Neural cell (in vitro differentiated cells): ENCODE measurements around the gene LMO1. TPM values are rescaled to one million over a fixed set of nuclear protein-coding genes. Genes with fewer than 3 reads are reported as not detected.

Source experiments
- H2AFZ ChIP-seq: fragments of 200-600, 300-800 bp; sonication (generic), shearing (Covaris generic); 2 replicates; pipeline ENCODE4 v1.6.0; 2014; ENCODE audit warnings: low read depth, mild to moderate bottlenecking, antibody characterized with exemption, low read length, moderate library complexity
- H3F3A ChIP-seq: fragments of 200-600 bp; shearing (Covaris generic); 2 replicates; pipeline ENCODE4 v1.6.1; 2016; ENCODE audit warnings: mild to moderate bottlenecking, moderate library complexity, mixed read lengths, antibody characterized with exemption, low read length; ENCODE audit not compliant: insufficient read depth, poor library complexity, severe bottlenecking
- H3K27ac ChIP-seq: fragments of 200-600, 300-800 bp; sonication (generic), shearing (Covaris generic); 2 replicates; pipeline ENCODE4 v1.5.1; 2014; ENCODE audit warnings: mild to moderate bottlenecking, low read length, moderate library complexity
- H3K27me3 ChIP-seq: fragments of 300-800, 200-600 bp; sonication (generic), shearing (Covaris generic); 2 replicates; pipeline ENCODE4 v1.6.0; 2014; ENCODE audit warnings: mild to moderate bottlenecking, low read depth, low read length, moderate library complexity; ENCODE audit not compliant: insufficient read depth
- H3K36me3 ChIP-seq: fragments of 300-800, 200-600 bp; sonication (generic), shearing (Covaris generic); 2 replicates; pipeline ENCODE4 v1.5.1; 2014; ENCODE audit warnings: mild to moderate bottlenecking, antibody characterized with exemption, low read length, moderate library complexity; ENCODE audit not compliant: insufficient read depth
- H3K4me2 ChIP-seq: fragments of 300-800, 200-600 bp; sonication (generic), shearing (Covaris generic); 2 replicates; pipeline ENCODE4 v1.6.0; 2014; ENCODE audit warnings: mild to moderate bottlenecking, low read length
- H3K4me3 ChIP-seq: fragments of 300-800, 200-600 bp; sonication (generic), shearing (Covaris generic); 2 replicates; pipeline ENCODE4 v1.5.1; 2014; ENCODE audit warnings: mild to moderate bottlenecking, low read length, moderate library complexity
- H3K79me2 ChIP-seq: fragments of 200-600 bp; shearing (Covaris generic); replicated peaks from 2 replicates; pipeline ENCODE4 v1.6.0; 2014; ENCODE audit warnings: mild to moderate bottlenecking, low read length, moderate library complexity; ENCODE audit not compliant: insufficient read depth
- H3K9ac ChIP-seq: fragments of 300-800, 200-600 bp; sonication (generic), shearing (Covaris generic); 2 replicates; pipeline ENCODE4 v1.6.1; 2016; ENCODE audit warnings: mild to moderate bottlenecking, low read length, mixed read lengths
- H3K9me2 ChIP-seq: fragments of 200-600 bp; shearing (Covaris generic); 2 replicates; pipeline ENCODE4 v1.6.1; 2016; ENCODE audit warnings: mild to moderate bottlenecking, low read length, mixed read lengths; ENCODE audit not compliant: insufficient read depth
- H3K9me3 ChIP-seq: fragments of 200-600, 300-800 bp; sonication (generic), shearing (Covaris generic); 2 replicates; pipeline ENCODE4 v1.6.1; 2016; ENCODE audit warnings: mild to moderate bottlenecking, mixed run types, low read length, moderate library complexity, mixed read lengths
- H4K20me1 ChIP-seq: fragments of 200-600 bp; shearing (Covaris generic); 2 replicates; pipeline ENCODE4 v1.6.1; 2016; ENCODE audit warnings: mild to moderate bottlenecking, mixed run types; ENCODE audit not compliant: insufficient read depth
- CTCF ChIP-seq: fragments of 450-650 bp; IDR thresholded peaks from 2 replicates; pipeline ENCODE4 v1.5.1; 2014; ENCODE audit warnings: antibody characterized with exemption, mild to moderate bottlenecking, moderate library complexity; ENCODE audit not compliant: poor library complexity, severe bottlenecking
- EP300 ChIP-seq: fragments of 450-650 bp; conservative IDR thresholded peaks from 2 replicates; pipeline ENCODE4 v1.6.1; 2014; ENCODE audit warnings: antibody characterized with exemption, mild to moderate bottlenecking, moderate library complexity; ENCODE audit not compliant: poor library complexity, severe bottlenecking
- EZH2 ChIP-seq: fragments of 200-600, 300-800 bp; shearing (Covaris generic), sonication (generic); IDR thresholded peaks from 2 replicates; pipeline ENCODE4 v1.6.1; 2014; ENCODE audit warnings: antibody characterized with exemption, low read length, borderline replicate concordance, mild to moderate bottlenecking; ENCODE audit not compliant: insufficient read depth, poor library complexity, severe bottlenecking
- MXI1 ChIP-seq: fragments of 450-650 bp; conservative IDR thresholded peaks from 2 replicates; pipeline ENCODE4 v1.6.1; 2014; ENCODE audit warnings: antibody characterized with exemption, mild to moderate bottlenecking; ENCODE audit not compliant: poor library complexity, severe bottlenecking
- POLR2AphosphoS5 ChIP-seq: IDR thresholded peaks from 2 replicates; pipeline ENCODE4 v1.6.1; 2012
- RAD21 ChIP-seq: fragments of 450-650 bp; conservative IDR thresholded peaks from 2 replicates; pipeline ENCODE4 v1.6.1; 2014; ENCODE audit warnings: antibody characterized with exemption, mild to moderate bottlenecking, moderate library complexity
- REST ChIP-seq: IDR thresholded peaks from 2 replicates; pipeline ENCODE4 v1.6.1; 2012; ENCODE audit warnings: borderline replicate concordance
- SMC3 ChIP-seq: fragments of 450-650 bp; conservative IDR thresholded peaks from 2 replicates; pipeline ENCODE4 v1.6.1; 2014; ENCODE audit warnings: antibody characterized with exemption, mild to moderate bottlenecking, moderate library complexity; ENCODE audit not compliant: poor library complexity
- TAF1 ChIP-seq: IDR thresholded peaks from 2 replicates; pipeline ENCODE4 v1.6.1; 2012; ENCODE audit warnings: low read depth
- polyA plus RNA-seq: library from polyadenylated mRNA; depleted of rRNA; stranded (reverse); fragments of >200 nt; gene quantifications from 2 replicates; pipeline ENCODE4 v1.2.3, GENCODE V29; 2014

Gene LMO1
- polyA plus RNA-seq, 1 donor from 2014 or later, result 4.4 TPM

- H3K36me3 ChIP-seq, result no peaks in the 10 kb centered on the region
- no peak overlapping the region for H3K4me2 ChIP-seq
- H2AFZ ChIP-seq, result no peak overlapping the region
- H3K27ac ChIP-seq, result no peak overlapping the region
- peaks cover 8% of the 10 kb centered on the region for H3K79me2 ChIP-seq
- TF ChIP-seq CTCF (no peak), EZH2 (no peak), RAD21 (no peak), SMC3 (no peak), EP300 (no peak), MXI1 (no peak), POLR2AphosphoS5 (no peak), TAF1 (no peak), REST (no peak)
- H3K9ac ChIP-seq, result no peak overlapping the region
- no peaks in the 10 kb centered on the region for H4K20me1 ChIP-seq
- no peak overlapping the region for H3K4me3 ChIP-seq
- no peaks in the 10 kb centered on the region for H3K27me3 ChIP-seq
- H3K9me3 ChIP-seq, result no peaks in the 10 kb centered on the region
- no peaks in the 10 kb centered on the region for H3K9me2 ChIP-seq
- no peaks in the 10 kb centered on the region for H3F3A ChIP-seq
Observed at GRCh38 chr11:8234910-8235309, 28.8 kb downstream of the LMO1 start.

- H3K27ac ChIP-seq, result no peak overlapping the region
- no peak overlapping the region for H3K9ac ChIP-seq
- H3K4me2 ChIP-seq, result no peak overlapping the region
- peaks cover 8% of the 10 kb centered on the region for H3K79me2 ChIP-seq
- no peaks in the 10 kb centered on the region for H3K27me3 ChIP-seq
- H3K4me3 ChIP-seq, result no peak overlapping the region
- no peak overlapping the region for H2AFZ ChIP-seq
- H3K36me3 ChIP-seq, result no peaks in the 10 kb centered on the region
- H3K9me3 ChIP-seq, result no peaks in the 10 kb centered on the region
- no peaks in the 10 kb centered on the region for H4K20me1 ChIP-seq
- H3F3A ChIP-seq, result no peaks in the 10 kb centered on the region
- no peaks in the 10 kb centered on the region for H3K9me2 ChIP-seq
- TF ChIP-seq EZH2, result no peak
- no peak for TF ChIP-seq REST
- TF ChIP-seq TAF1, result no peak
- TF ChIP-seq RAD21, result no peak
- TF ChIP-seq MXI1, result no peak
- no peak for TF ChIP-seq POLR2AphosphoS5
Observed at GRCh38 chr11:8234425-8234821, 29.3 kb downstream of the LMO1 start.
